Measurements from ENCODE around the gene PDE11A. TPM values are rescaled to one million over a fixed set of nuclear protein-coding genes. Genes with fewer than 3 reads are reported as not detected.

PDE11A gene
- total RNA-seq, 4 donors from 2014 or later = under 0.01 to 0.58 (median under 0.01) TPM; not detected in 1

DNA sequence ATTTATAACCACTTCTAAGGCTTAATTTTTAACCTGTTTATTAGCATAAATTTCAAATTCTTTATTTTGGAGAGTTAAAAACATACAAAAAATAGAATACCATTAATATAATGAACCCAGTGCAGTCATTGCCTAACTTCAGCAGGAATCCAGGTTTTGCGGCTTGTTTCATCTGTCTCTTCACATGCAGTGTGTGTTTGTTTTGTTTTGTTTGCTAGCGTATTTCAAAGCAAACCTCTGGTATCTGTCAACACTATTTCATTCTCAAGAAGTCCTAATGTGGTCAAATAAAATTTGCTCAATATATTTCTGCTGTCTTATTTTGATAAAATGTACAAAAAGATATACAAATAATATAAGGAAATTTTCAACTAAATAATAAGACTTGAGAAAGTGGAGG lies 351.5 kb downstream of the PDE11A start:
- peaks cover 0 to 7% (median 0%) of the 10 kb centered on the region in 4 donors for H3K4me1 ChIP-seq
- no peaks in the 10 kb centered on the region for H3K27me3 ChIP-seq
- intact Hi-C loops (cut with DNase I) = loop anchor here (5.0 to 10.0 kb wide), 3 partner anchors 226 to 554 kb away; no protein-coding TSS in a partner anchor
- TF ChIP-seq, protein P1, sequence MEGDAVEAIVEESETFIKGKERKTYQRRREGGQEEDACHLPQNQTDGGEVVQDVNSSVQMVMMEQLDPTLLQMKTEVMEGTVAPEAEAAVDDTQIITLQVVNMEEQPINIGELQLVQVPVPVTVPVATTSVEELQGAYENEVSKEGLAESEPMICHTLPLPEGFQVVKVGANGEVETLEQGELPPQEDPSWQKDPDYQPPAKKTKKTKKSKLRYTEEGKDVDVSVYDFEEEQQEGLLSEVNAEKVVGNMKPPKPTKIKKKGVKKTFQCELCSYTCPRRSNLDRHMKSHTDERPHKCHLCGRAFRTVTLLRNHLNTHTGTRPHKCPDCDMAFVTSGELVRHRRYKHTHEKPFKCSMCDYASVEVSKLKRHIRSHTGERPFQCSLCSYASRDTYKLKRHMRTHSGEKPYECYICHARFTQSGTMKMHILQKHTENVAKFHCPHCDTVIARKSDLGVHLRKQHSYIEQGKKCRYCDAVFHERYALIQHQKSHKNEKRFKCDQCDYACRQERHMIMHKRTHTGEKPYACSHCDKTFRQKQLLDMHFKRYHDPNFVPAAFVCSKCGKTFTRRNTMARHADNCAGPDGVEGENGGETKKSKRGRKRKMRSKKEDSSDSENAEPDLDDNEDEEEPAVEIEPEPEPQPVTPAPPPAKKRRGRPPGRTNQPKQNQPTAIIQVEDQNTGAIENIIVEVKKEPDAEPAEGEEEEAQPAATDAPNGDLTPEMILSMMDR (IDR thresholded peaks at IDR 0.05) = no peak
- no peak for TF ChIP-seq POLR2AphosphoS5 (IDR thresholded peaks at IDR 0.05)
- TF ChIP-seq EP300 (IDR thresholded peaks at IDR 0.05) = no peak
- TF ChIP-seq POLR2A (IDR thresholded peaks at IDR 0.05; ENCODE audit: low read depth) = no peak
- no peak overlapping the region for H3K4me3 ChIP-seq
- H3K27ac ChIP-seq (replicated peaks in 1 of 4) = no peak overlapping the region
- H3K36me3 ChIP-seq = no peaks in the 10 kb centered on the region
- 92% methylated on average over 2 of the region's 2 CpGs for WGBS
- H3K9me3 ChIP-seq = no peaks in the 10 kb centered on the region
- DNase-seq (ENCODE audit: extremely low spot score) = no peak

DNA sequence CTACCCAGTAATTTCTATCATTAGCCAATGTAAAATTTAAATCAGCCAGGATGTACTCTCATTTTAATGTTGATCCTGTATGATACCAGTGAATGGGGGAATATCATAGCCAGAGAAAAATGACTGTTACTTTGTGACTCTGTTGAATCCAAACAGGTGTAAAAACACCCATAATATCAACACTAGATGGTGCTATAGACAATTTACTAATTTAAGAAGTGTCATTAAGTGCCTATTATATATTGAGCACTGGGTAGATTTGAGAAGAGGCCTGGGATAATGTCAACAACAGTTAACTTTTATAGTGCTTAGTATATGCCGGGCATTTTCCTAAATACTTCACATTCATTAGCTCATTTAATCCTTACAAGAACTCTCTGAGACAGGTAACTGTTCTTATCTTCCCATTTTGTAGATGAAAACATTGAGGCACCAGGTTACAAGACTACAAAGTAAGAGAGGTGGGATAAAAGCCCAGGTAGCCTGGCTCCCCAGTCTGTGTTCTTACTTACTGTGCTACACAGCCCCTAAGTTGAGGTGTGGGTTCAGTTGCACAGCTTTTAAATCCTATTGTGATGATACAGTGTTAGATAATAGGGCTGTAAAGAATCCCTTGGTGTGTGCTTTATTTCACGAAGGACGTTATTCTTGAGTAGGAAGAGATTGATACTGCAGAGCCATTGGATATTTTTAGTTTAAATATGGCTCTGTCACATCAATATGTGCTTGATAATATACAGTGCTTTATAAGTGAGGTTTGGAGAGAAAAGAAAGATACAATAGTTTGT lies 354.6 kb downstream of the PDE11A start:
- TF ChIP-seq POLR2AphosphoS5 (IDR thresholded peaks at IDR 0.05) (no peak), POLR2A (IDR thresholded peaks at IDR 0.05; ENCODE audit: low read depth) (no peak), EP300 (IDR thresholded peaks at IDR 0.05) (no peak)
- TF ChIP-seq, protein P1 (IDR thresholded peaks at IDR 0.05) = peak in 1 of 3 experiments; percentile 18
- Histone ChIP-seq H3K27me3 (no peaks in the 10 kb centered on the region), H3K4me1 (no peaks in the 10 kb centered on the region), H3K4me3 (no peak overlapping the region), H3K27ac (replicated peaks in 1 of 4) (no peak overlapping the region), H3K9me3 (no peaks in the 10 kb centered on the region), H3K36me3 (no peaks in the 10 kb centered on the region)
- WGBS = 68% methylated on average over 3 of the region's 3 CpGs
- DNase-seq (ENCODE audit: extremely low spot score) = no peak
- intact Hi-C loops (cut with DNase I) = no loop called here

DNA sequence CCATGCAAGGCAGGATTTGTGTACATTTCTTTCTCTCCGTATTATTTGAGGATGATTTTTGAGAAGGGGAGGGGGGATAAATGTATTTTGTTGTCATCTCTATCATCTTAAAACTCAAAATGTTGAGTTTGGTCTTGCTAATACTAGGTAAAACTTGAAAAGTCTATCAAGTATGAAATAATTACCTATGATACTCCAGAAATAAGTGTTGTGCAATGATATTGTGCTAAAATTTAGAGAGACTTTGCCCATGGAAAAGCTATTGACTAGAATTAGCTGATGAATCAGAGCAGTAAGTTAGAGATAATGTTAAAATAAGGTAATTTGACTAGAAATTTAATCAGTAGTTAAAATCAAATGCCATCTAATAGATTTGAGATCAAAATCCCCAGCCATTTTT lies 356.1 kb downstream of the PDE11A start:
- H3K27ac ChIP-seq (replicated peaks in 1 of 4) = no peak overlapping the region
- no peak overlapping the region for H3K4me3 ChIP-seq
- no peaks in the 10 kb centered on the region for H3K9me3 ChIP-seq
- no peak for DNase-seq (ENCODE audit: extremely low spot score)
- TF ChIP-seq EP300 (IDR thresholded peaks at IDR 0.05) (no peak), POLR2A (IDR thresholded peaks at IDR 0.05; ENCODE audit: low read depth) (no peak), POLR2AphosphoS5 (IDR thresholded peaks at IDR 0.05) (no peak)
- TF ChIP-seq, protein P1 (IDR thresholded peaks at IDR 0.05) = no peak
- H3K4me1 ChIP-seq = no peaks in the 10 kb centered on the region
- H3K36me3 ChIP-seq = no peaks in the 10 kb centered on the region
- intact Hi-C loops (cut with DNase I) = no loop called here
- H3K27me3 ChIP-seq = no peaks in the 10 kb centered on the region
- WGBS = 96% methylated on average over 1 of the region's 1 CpG

DNA sequence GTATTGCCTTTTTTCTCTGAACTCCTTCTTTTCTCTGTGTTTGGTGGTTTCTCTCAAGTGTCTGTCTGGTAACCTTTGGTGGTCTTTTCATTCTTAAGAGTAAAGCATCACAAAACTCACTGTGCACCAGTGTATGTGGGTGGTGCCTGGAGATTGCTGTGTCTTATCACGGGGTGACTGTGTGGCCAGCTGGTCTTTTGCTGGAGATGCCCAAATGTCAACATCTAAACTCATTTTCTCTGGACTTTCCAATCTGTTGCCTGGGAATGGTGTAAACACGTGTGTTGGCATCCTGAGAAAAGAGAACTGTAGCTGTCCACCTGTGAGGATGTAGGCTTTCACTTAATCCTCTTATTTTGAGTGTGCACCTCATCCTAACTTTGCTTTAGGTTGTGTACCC lies 356.8 kb downstream of the PDE11A start:
- intact Hi-C loops (cut with DNase I) = no loop called here
- H3K27ac ChIP-seq (replicated peaks in 1 of 4) = no peak overlapping the region
- no peak overlapping the region for H3K4me3 ChIP-seq

More for the DNA sequence above, 356.8 kb downstream of the PDE11A start:
- 63% methylated on average over 2 of the region's 2 CpGs for WGBS
- TF ChIP-seq POLR2AphosphoS5 (IDR thresholded peaks at IDR 0.05) (no peak), EP300 (IDR thresholded peaks at IDR 0.05) (no peak), POLR2A (IDR thresholded peaks at IDR 0.05; ENCODE audit: low read depth) (no peak)
- TF ChIP-seq, protein P1 (IDR thresholded peaks at IDR 0.05) = no peak
- DNase-seq (ENCODE audit: extremely low spot score) = no peak
- Histone ChIP-seq H3K9me3 (no peaks in the 10 kb centered on the region), H3K27me3 (no peaks in the 10 kb centered on the region), H3K36me3 (no peaks in the 10 kb centered on the region), H3K4me1 (no peaks in the 10 kb centered on the region)
